ENCODE measurements around the gene ETS1. TPM values are rescaled to one million over a fixed set of nuclear protein-coding genes. Genes with fewer than 3 reads are reported as not detected.

The ETS1 gene
- total RNA-seq, 2 donors from 2014 or later: 19.3 to 37.6 TPM

GRCh38 chr11:128572965-128573364, 14.4 kb downstream of the ETS1 start:
- Histone ChIP-seq H3K27me3 (no peaks in the 10 kb centered on the region), H3K9ac (ENCODE audit: low read depth in 2 of 2, low read length in 2 of 2) (no peak overlapping the region), H3K36me3 (no peaks in the 10 kb centered on the region), H3K4me1 (no peaks in the 10 kb centered on the region), H3K4me3 (no peak overlapping the region), H3K27ac (no peak overlapping the region), H3K9me3 (no peaks in the 10 kb centered on the region)
- TF ChIP-seq CTCF (IDR thresholded peaks at IDR 0.05): no peak
- intact Hi-C loops (cut with DNase I): no loop called here
- no peak for DNase-seq

DNA sequence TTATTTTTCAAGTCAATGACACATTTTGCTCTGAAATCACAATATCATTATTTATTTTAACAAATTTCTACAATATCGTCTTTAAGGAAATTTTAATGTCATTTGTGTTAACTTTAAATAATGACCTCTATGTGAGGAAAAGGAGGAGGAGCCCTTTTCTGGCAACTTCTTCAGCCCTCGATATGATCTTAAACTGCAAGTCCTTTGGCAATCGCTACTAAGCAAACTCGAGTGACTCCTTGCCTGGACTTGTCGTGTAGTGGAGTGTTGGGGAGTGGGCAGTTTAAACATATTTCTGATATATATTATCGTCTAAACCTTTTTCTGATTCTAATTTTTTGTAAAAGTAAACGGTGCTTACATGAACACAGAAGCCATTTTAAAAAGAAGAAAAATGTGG, 16.7 kb downstream of the ETS1 start:
- Histone ChIP-seq H3K9ac (ENCODE audit: low read depth in 2 of 2, low read length in 2 of 2) (no peak overlapping the region), H3K27ac (no peak overlapping the region), H3K4me3 (no peak overlapping the region), H3K4me1 (no peaks in the 10 kb centered on the region), H3K27me3 (no peaks in the 10 kb centered on the region), H3K36me3 (no peaks in the 10 kb centered on the region), H3K9me3 (no peaks in the 10 kb centered on the region)
- intact Hi-C loops (cut with DNase I): no loop called here
- no peak for TF ChIP-seq CTCF (IDR thresholded peaks at IDR 0.05)
- DNase-seq: no peak

DNA sequence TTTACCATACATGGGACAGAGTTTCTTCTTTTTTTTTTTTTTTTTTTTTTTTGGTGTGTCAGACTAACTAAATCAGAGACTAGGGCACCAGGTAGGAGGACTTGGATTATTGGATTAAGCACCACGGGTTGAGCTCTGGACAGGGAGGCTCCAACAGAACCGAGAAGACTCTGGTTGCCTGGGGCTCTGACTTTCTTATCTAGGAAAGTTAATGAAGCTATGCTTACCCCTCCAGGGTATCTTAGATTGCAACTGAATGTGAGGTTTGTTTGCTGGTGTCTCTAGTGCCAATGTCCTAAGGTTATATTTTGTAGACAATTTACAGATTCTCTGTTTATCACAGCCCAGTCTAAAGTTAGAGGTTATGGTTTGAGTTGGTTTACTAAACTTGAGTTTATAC, 18.1 kb downstream of the ETS1 start:
- Histone ChIP-seq H3K36me3 (no peaks in the 10 kb centered on the region), H3K4me3 (no peak overlapping the region)

DNA sequence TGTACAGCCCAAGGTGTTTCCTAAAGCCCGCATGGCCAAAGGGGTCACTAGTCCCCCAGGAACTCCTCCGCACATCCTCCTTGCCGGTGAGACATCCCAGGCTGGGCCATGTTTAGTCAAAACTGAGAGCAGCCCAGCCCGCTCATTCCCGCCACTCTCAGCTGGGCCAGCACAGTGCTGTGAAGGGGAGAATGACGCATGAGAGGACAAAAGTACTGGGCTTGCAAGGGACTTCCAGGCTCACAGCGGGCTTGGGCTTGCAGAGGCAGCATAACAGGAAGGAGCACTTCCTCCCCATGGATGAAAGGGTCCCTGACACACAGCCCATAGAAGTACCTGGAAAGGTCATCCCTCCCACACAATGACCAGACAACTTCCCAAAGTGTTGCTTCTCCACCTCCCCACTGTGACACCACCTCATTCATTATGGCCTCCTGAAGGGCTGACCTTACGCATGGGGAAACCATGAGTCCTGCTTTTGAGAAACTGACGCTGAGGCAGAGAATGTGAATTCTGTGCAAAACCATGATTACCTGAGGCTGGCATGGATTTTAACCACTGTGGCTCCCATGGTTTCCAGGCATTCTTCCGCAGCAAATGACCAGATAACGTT, 19.1 kb downstream of the ETS1 start:
- Histone ChIP-seq H3K4me1 (peaks cover 7% of the 10 kb centered on the region), H3K9me3 (no peaks in the 10 kb centered on the region), H3K36me3 (no peaks in the 10 kb centered on the region), H3K27ac (no peak overlapping the region), H3K27me3 (no peaks in the 10 kb centered on the region), H3K4me3 (no peak overlapping the region), H3K9ac (ENCODE audit: low read depth in 2 of 2, low read length in 2 of 2) (no peak overlapping the region)
- TF ChIP-seq CTCF (IDR thresholded peaks at IDR 0.05): no peak
- DNase-seq: no peak
- intact Hi-C loops (cut with DNase I): no loop called here

More for the DNA sequence above, 18.1 kb downstream of the ETS1 start:
- intact Hi-C loops (cut with DNase I): no loop called here
- Histone ChIP-seq H3K9me3 (no peaks in the 10 kb centered on the region), H3K4me1 (peaks cover 2% of the 10 kb centered on the region), H3K27ac (no peak overlapping the region), H3K9ac (ENCODE audit: low read depth in 2 of 2, low read length in 2 of 2) (no peak overlapping the region), H3K27me3 (no peaks in the 10 kb centered on the region)
- TF ChIP-seq CTCF (IDR thresholded peaks at IDR 0.05): no peak
- no peak for DNase-seq

DNA sequence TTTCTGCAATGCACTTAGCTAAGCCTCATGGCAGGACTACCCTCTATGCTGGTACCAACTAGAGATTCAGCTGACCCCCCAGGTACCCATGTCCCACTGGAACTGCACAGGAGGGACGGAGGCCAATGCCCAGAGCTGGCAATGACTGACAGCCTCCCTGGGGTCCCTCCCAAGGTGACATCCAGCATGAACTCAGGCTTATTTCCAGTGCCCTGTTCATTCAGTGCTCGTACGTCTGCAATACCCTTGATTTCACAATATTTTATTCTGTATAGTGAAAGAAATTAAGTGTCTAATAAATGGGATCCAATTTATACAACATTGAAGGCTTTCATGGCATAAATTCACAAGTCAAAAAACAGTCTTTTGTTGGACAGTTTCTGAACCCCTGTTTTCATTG, 20.2 kb downstream of the ETS1 start:
- H3K9ac ChIP-seq (ENCODE audit: low read depth in 2 of 2, low read length in 2 of 2): no peak overlapping the region
- no peaks in the 10 kb centered on the region for H3K36me3 ChIP-seq
- no peak for TF ChIP-seq CTCF (IDR thresholded peaks at IDR 0.05)
- H3K4me1 ChIP-seq: peaks cover 7% of the 10 kb centered on the region
- H3K9me3 ChIP-seq: no peaks in the 10 kb centered on the region
- H3K27me3 ChIP-seq: no peaks in the 10 kb centered on the region
- intact Hi-C loops (cut with DNase I): no loop called here
- DNase-seq: no peak
- no peak overlapping the region for H3K27ac ChIP-seq
- H3K4me3 ChIP-seq: no peak overlapping the region

All from colonic mucosa (tissue), 4 donors.